ENCODE data around the gene CLIC4.
"Not testable (repeated sequence)": the region's sequence is repeated elsewhere in the genome, so short reads cannot be mapped to it uniquely, and the experiment has no call there.

Gene CLIC4

GRCh38 chr1:24717887-24718650 is 27.2 kb upstream of the CLIC4 start:
- in situ Hi-C loops (cut with MboI; ENCODE audit: low sequenced_read_pairs): no loop called here

DNA sequence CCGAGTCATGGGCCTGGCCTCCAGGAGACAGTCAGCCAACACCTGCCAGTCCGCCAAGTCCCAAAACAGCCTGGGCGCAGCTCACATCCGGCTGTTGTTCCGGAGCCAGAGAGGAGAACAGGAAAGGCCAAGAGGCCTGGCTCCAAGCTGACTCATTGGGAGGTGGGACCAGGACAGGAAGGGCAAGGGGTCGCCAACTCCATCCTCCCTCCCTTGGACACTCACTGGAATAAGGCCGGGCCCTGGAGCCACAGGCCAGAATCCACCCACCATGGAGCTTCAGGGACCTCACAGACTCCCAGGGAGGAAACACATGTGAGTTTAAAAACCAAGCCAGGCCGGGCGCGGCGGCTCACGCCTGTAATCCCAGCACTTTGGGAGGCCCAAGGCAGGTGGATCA is 25.1 kb upstream of the CLIC4 start:
- in situ Hi-C loops (cut with MboI; ENCODE audit: low sequenced_read_pairs): no loop called here

DNA sequence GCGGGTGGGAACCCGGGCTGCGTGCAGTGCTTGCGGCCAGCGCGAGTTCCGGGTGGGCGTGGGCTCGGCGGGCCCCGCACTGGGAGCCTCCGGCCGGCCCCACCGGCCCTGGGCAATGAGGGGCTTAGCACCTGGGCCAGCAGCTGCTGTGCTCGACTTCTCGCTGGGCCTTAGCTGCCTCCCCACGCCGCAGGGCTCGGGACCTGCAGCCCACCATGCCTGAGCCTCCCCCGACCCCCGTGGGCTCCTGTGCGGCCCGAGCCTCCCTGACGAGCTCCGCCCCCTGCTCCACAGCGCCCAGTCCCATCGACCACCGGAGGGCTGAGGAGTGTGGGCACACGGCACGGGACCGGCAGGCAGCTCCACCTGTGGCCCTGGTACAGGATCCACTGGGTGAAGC is 23.7 kb upstream of the CLIC4 start:
- in situ Hi-C loops (cut with MboI; ENCODE audit: low sequenced_read_pairs): no loop called here

GRCh38 chr1:24722073-24723035 is 22.9 kb upstream of the CLIC4 start:
- in situ Hi-C loops (cut with MboI; ENCODE audit: low sequenced_read_pairs): not testable (repeated sequence)

DNA sequence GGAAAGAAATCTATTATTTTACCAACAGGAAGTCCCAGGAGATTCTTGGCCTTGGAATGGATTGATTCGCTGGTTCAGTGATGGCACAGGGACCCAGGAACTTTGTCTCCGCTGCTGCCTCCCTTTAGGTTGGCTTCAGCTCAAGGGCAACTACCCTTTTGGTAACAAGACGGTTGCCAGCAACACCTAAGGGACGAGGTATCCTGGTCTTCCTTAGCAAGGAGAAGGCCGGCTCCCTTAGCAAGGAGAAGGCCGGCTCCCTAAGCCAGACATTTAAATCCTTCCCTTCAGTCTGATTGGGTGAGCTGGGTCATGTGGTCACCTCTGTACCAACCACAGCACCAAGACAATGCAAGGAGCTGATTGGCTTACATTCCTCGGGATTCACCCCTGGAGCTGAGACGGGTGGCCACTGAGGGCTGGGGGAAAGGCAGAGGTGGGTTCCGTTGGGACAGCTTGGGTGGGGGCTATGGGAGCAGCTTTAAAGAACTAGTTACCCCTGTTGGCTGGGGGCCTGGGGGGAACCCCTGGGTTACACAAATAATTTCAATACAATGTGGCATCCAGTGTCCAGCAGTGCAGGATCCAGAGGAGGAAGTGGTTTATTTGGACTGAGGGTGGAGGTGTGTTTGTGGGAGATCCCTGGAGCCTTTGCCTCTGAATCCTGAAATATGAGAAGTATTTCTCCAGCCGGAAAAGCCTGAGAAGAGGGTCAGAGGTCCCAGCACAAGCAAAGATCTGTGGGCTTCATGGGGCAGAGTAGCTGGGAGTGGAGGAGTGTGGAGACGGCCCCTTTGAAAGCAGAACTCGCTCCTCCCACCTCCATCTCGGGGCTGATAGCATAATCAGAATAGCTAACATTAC is 20.7 kb upstream of the CLIC4 start:
- in situ Hi-C loops (cut with MboI; ENCODE audit: low sequenced_read_pairs): no loop called here

- in situ Hi-C loops (cut with MboI; ENCODE audit: low sequenced_read_pairs): no loop called here
These were observed 20.0 kb upstream of the CLIC4 start for GRCh38 chr1:24725209-24725651.

DNA sequence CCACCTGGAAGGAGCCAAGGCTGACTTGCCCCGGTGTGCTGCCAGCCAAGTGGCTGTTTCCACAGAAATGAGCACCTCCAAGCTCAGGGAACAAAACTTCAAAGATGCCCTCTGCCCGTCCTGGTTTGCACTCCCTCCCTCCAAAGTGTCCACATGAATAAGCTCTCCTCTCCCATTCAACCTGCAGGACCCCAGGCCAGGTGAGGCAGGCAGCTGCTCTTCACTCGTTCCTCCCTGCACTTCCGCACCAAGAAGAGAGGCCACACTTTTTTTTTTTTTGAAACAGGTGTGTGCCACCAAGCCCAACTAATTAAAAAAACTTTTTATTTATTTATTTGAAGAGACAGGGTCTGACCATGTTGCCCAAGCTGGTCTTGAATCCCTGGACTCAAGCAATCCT is 18.5 kb upstream of the CLIC4 start:
- in situ Hi-C loops (cut with MboI; ENCODE audit: low sequenced_read_pairs): no loop called here

DNA sequence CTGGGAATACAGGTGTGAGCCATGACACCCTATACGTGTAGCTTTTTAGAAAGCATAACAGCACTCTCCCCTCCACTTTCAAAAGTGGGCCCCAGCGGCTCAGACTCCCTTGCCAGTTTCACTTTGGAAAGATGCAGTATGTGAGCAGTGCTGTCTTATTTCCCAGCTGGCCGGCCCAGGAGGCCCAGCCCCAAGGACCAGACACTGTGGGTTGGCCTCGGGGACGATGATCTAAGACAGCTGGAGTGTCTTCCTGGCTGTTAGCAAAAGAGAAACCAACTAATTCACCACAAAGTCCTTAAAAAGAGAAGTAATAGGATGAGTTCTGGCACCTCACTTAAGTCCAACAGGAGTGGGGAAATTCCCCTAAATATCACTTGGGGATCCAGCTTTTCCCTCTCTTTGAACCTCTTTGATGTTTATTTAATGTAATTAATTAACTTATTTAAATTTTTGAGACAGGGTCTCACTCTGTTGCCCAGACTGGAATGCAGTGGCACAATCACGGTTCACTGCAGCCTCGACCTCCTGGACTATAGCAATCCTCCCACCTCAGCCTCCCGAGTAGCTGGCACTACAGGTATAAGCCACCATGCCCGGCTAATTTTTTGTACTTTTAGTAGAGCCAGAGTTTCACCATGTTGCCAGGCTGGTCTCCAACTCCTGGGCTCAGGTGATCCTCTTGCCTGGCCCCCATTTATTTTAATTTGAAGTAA is 17.6 kb upstream of the CLIC4 start:
- in situ Hi-C loops (cut with MboI; ENCODE audit: low sequenced_read_pairs): no loop called here

DNA sequence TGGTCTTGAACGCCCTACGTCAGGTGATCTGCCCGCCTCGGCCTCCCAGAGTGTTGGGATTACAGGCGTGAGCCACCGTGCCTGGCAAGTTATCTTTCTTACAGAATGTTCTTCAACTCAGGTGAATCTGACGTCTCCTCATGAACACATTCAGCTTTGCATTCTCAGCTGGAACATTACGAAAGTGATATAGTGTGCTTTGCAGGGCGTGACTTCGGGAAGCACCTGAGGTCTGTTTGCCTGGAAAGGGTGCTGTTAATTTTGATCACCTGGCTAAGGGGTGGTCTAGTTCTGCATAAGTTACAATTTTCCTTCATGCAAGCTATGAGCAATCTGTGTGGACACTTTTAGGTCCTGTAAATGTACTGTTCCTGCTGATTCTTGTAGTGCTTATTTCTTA is 16.3 kb upstream of the CLIC4 start:
- in situ Hi-C loops (cut with MboI; ENCODE audit: low sequenced_read_pairs): no loop called here

GRCh38 chr1:24732186-24732885 is 12.9 kb upstream of the CLIC4 start:
- in situ Hi-C loops (cut with MboI; ENCODE audit: low sequenced_read_pairs): no loop called here

DNA sequence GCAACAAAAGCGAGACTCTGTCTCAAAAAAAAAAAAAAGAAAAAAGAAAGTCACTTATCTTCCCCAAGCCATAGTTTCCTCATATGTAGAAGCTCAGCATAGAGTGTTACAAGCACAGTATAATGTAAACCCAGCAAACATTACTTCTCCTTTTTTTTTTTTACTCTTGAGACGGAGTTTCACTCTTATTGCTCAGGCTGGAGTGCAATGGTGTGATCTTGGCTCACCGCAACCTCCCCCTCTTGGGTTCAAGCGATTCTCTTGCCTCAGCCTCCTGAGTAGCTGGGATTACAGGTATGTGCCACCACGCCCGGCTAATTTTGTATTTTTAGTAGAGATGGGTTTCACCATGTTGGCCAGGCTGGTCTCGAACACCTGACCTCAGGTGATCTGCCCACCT is 11.9 kb upstream of the CLIC4 start:
- in situ Hi-C loops (cut with MboI; ENCODE audit: low sequenced_read_pairs): not testable (repeated sequence)

DNA sequence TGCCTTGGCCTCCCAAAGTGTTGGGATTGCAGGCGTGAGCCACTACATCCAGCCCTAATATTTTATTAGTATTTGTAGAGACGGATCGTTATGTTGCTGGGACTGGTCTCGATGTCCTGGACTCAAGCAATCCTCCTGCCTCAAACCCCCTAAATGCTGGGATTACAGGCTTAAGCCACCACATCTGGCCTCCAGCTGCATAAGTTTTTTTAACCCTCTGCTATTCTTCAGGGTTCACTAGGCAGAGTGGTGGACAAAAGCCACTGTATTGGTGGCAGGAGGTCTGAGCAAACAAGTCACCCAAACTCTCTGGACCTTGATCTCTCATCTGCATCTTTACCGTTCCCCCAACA is 10.1 kb upstream of the CLIC4 start:
- in situ Hi-C loops (cut with MboI; ENCODE audit: low sequenced_read_pairs): no loop called here

DNA sequence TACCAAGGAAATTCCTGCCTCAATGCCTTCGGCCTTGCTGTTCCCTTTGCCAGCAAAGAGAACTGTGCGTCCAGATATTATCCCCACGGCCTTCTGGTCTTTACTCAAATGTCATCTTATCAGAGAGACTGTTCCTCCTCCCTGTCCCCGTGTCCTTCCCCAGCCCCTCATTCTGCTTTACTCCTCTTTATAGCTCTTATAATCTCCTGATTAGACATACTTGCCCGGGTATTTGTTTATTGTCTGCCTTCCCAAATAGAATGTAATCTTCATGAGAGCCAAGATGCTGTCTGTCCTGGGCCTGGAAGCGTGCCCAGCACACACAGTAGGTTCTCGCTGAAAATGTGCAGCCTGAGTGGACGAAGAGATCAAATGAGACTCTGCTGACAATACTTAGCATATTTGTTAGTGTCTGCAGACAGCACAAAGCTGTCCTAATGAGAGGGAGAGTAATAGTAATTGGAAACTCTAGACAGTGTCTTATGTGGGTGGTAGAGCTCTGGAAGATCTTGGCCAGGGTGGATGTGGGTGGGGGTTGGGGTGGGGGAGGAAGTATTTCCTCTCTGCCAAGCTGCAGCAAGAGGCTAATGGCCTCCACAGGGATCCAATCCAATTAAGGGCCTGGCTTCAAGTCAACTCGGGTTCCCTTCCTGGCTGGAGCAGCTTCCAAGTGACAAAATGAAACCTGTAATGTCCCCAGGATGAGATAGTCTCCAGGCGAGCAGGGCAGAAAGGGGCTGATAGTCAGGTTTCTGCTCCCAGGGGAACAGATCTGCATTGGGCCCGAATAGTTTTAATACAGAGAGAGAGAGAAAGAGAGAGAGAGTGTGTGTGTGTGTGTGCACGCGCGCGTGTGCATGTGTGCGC is 9.5 kb upstream of the CLIC4 start:
- in situ Hi-C loops (cut with MboI; ENCODE audit: low sequenced_read_pairs): no loop called here

- in situ Hi-C loops (cut with MboI; ENCODE audit: low sequenced_read_pairs): no loop called here
These were observed 7.7 kb upstream of the CLIC4 start for GRCh38 chr1:24737368-24738117.

- in situ Hi-C loops (cut with MboI; ENCODE audit: low sequenced_read_pairs): no loop called here
These were observed 6.0 kb upstream of the CLIC4 start for GRCh38 chr1:24739241-24739640.

DNA sequence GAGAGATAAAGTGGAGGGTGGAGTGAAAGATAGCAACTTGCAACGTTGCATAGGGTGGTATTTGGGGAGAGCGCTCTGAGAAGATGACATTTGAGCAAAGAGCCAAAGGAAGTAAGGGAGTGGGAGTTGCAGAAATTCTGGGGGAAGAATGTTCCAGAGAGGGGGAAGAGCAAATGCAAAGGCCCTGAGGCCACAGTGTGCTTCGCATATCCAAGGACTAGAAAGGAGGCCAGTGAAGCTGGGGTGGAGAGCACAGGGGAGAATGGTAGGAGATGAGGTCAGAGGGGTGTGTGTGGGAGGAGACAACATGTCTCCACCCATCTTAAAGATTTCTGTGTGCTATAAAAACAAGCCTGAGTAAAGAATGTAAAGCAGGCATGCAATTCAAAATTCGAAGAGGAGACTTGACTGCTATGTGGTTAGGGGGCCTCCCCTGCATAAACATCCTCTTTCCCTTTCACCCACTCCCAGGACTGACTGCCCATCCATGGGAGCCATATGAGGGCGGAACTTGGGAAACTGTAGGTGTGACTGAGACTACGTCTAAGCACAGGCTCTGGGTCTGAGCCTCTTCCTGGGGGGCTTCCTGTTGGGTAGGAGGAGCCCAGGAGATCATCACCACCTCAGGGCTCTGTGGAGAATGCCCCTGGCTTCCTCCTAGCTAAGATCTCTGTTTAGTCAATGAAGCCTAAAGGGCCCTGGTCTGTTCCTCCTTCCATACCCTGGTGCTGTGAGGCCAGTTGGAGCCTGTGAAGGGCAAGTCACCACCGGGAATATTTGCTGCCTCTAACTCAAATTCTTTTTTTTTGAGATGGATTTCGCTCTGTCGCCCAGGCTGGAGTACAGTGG is 2.9 kb upstream of the CLIC4 start:
- in situ Hi-C loops (cut with MboI; ENCODE audit: low sequenced_read_pairs): no loop called here
